HepG2 (cell line): Measurements from ENCODE around the gene LEPR. TPM values are rescaled to one million over a fixed set of nuclear protein-coding genes. Genes with fewer than 3 reads are reported as not detected.

Source experiments
- AGO2 ChIP-seq: fragments of 200-400 bp; formaldehyde crosslinking; optimal IDR thresholded peaks from 2 replicates; pipeline ENCODE3; 2017; ENCODE audit warnings: mild to moderate bottlenecking, low read depth, low read length, moderate library complexity
- CENPT ChIP-seq: sonication (generic); formaldehyde crosslinking; IDR thresholded peaks from 2 replicates; pipeline ENCODE4 v1.8.0; 2022; ENCODE audit warnings: low read depth, mild to moderate bottlenecking, moderate library complexity, missing genetic modification reagents
- HMG20A ChIP-seq: IDR thresholded peaks from 2 replicates; pipeline ENCODE4 v1.6.1; 2016; ENCODE audit warnings: borderline replicate concordance
- HMGA1 ChIP-seq: sonication (generic); formaldehyde crosslinking; conservative IDR thresholded peaks from 2 replicates; pipeline ENCODE4 v1.4.0; 2020; ENCODE audit warnings: missing genetic modification reagents
- MAFF ChIP-seq: IDR thresholded peaks from 2 replicates; pipeline ENCODE4 v1.6.1; 2011; ENCODE audit warnings: low read depth, low read length, improper control_type of control experiment
- MAFG ChIP-seq: sonication (generic); formaldehyde crosslinking; IDR thresholded peaks from 2 replicates; pipeline ENCODE4 v1.5.1; 2020; ENCODE audit warnings: mild to moderate bottlenecking, missing genetic modification reagents
- MEIS1 ChIP-seq: sonication (generic); formaldehyde crosslinking; IDR thresholded peaks from 2 replicates; pipeline ENCODE4 v1.9.0; 2021; ENCODE audit warnings: mild to moderate bottlenecking, missing genetic modification reagents, moderate library complexity, borderline replicate concordance
- PAX8 ChIP-seq: sonication (generic); formaldehyde crosslinking; IDR thresholded peaks from 2 replicates; pipeline ENCODE4 v1.8.0; 2022; ENCODE audit warnings: mild to moderate bottlenecking, missing genetic modification reagents, borderline replicate concordance
- RARA ChIP-seq: IDR thresholded peaks from 2 replicates; pipeline ENCODE4 v1.6.1; 2016; ENCODE audit warnings: missing genetic modification reagents, missing compliant biosample characterization
- RBM39 ChIP-seq: fragments of 200-400 bp; formaldehyde crosslinking; IDR thresholded peaks from one replicate; pipeline ENCODE4 v1.6.1; 2018; ENCODE audit warnings: antibody characterized with exemption, mild to moderate bottlenecking, low read depth, low read length; ENCODE audit not compliant: poor library complexity, severe bottlenecking
- SATB2 ChIP-seq: sonication (generic); formaldehyde crosslinking; IDR thresholded peaks from 2 replicates; pipeline ENCODE4 v1.5.0; 2020; ENCODE audit warnings: missing genetic modification reagents
- TEAD3 ChIP-seq: optimal IDR thresholded peaks from 2 replicates; pipeline ENCODE3; 2016; ENCODE audit warnings: borderline replicate concordance
- ZBTB21 ChIP-seq: sonication (generic); formaldehyde crosslinking; IDR thresholded peaks from 2 replicates; pipeline ENCODE4 v1.4.0; 2020; ENCODE audit warnings: missing genetic modification reagents
- ZFYVE20 ChIP-seq: sonication (generic); formaldehyde crosslinking; IDR thresholded peaks from 2 replicates; pipeline ENCODE4 v1.8.0; 2023; ENCODE audit warnings: low read depth, mild to moderate bottlenecking, moderate library complexity, missing genetic modification reagents, borderline replicate concordance
- ZNF205 ChIP-seq: IDR thresholded peaks from 2 replicates; pipeline ENCODE4 v1.6.1; 2018; ENCODE audit warnings: missing biosample characterization, missing genetic modification reagents
- ZNF337 ChIP-seq: sonication (generic); formaldehyde crosslinking; IDR thresholded peaks from 2 replicates; pipeline ENCODE4 v1.5.1; 2020; ENCODE audit warnings: missing genetic modification reagents, low read depth, mild to moderate bottlenecking, borderline replicate concordance
- ZNF34 ChIP-seq: sonication (generic); formaldehyde crosslinking; IDR thresholded peaks from 2 replicates; pipeline ENCODE4 v1.4.0; 2020; ENCODE audit warnings: mild to moderate bottlenecking, missing genetic modification reagents, borderline replicate concordance
- ZNF672 ChIP-seq: sonication (generic); formaldehyde crosslinking; IDR thresholded peaks from 2 replicates; pipeline ENCODE4 v1.8.1; 2022; ENCODE audit warnings: missing genetic modification reagents
- ZNF776 ChIP-seq: sonication (generic); formaldehyde crosslinking; IDR thresholded peaks from 2 replicates; pipeline ENCODE4 v1.4.0; 2020; ENCODE audit warnings: mild to moderate bottlenecking, missing genetic modification reagents
- polyA plus RNA-seq, 8 experiments: library from polyadenylated mRNA; depleted of rRNA in 3 of 8; stranded (reverse) in 7 of 8; unstranded in 1 of 8; fragments of >200 nt; fragmentation: Illumina TruSeq in 4 of 8; extraction: Trizol in 4 of 8; gene quantifications; 2 replicates each; pipeline versions ENCODE4 v1.2.1 to v1.2.3, GENCODE V29; 2011 to 2016; ENCODE audit warnings: low read depth in 4 of 8, missing spikeins in 1 of 8, mixed read lengths in 1 of 8; ENCODE audit not compliant: insufficient read depth in 1 of 8
- total RNA-seq, 5 experiments: library from RNA; depleted of rRNA; stranded (reverse); fragments of >200 nt; fragmentation: Illumina TruSeq; extraction: Trizol; gene quantifications; 2 replicates each; pipeline ENCODE4 v1.2.3, GENCODE V29; 2016; ENCODE audit warnings: low read depth in 1 of 5
- TF ChIP-seq, protein P1 (sequence below): sonication (generic); formaldehyde crosslinking; IDR thresholded peaks from 2 replicates; pipeline ENCODE4 v1.5.0; 2020; ENCODE audit warnings: mild to moderate bottlenecking, missing genetic modification reagents, borderline replicate concordance
- TF ChIP-seq, protein P2 (sequence below): IDR thresholded peaks from 2 replicates; pipeline ENCODE4 v1.6.1; 2016; ENCODE audit warnings: low read depth, control low read depth
- TF ChIP-seq, protein P3 (sequence below): sonication (generic); formaldehyde crosslinking; IDR thresholded peaks from 2 replicates; pipeline ENCODE4 v1.8.1; 2023; ENCODE audit warnings: missing genetic modification reagents, mild to moderate bottlenecking, borderline replicate concordance
- TF ChIP-seq, protein P4 (sequence below): sonication (generic); formaldehyde crosslinking; IDR thresholded peaks from 2 replicates; pipeline ENCODE4 v1.4.0; 2020; ENCODE audit warnings: missing genetic modification reagents, borderline replicate concordance

Gene LEPR
- total and polyA plus RNA-seq, 2 of the 13 experiments (the other 11 are each of a cell fraction or from before 2014, with no cell fraction given): 0.60 to 1.7 TPM

DNA sequence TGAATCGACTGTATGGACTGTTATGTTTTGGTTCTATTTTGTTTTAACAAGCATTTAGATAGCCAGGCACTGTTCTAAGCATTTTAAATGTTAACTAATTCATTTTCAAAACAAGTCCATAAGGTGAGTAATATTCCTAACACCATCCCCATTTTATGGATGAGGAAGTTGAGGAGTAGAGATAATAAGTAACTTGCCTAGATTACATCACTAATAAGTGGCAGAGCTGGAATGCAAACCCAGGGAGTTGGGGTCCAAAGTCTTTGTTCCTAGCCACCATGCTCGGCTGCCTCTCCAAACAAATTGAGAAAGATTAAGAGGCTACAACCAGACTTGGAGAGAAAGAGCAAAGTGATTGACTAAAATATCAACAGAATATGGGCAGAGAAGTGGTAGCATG is 12.6 kb upstream of the LEPR start (continued):
- TF ChIP-seq, protein P1, sequence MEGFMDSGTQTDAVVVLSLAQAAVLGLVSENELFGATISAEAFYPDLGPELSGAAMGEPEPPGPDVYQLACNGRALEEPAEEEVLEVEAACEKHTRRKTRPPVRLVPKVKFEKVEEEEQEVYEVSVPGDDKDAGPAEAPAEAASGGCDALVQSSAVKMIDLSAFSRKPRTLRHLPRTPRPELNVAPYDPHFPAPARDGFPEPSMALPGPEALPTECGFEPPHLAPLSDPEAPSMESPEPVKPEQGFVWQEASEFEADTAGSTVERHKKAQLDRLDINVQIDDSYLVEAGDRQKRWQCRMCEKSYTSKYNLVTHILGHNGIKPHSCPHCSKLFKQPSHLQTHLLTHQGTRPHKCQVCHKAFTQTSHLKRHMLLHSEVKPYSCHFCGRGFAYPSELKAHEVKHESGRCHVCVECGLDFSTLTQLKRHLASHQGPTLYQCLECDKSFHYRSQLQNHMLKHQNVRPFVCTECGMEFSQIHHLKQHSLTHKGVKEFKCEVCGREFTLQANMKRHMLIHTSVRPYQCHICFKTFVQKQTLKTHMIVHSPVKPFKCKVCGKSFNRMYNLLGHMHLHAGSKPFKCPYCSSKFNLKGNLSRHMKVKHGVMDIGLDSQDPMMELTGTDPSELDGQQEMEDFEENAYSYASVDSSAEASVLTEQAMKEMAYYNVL: no peak
- TF ChIP-seq MAFF (no peak), AGO2 (no peak), SATB2 (no peak), PAX8 (CRISPR knock-in tag) (no peak), HMGA1 (CRISPR knock-in tag) (no peak), ZNF672 (CRISPR knock-in tag) (no peak), ZNF34 (CRISPR knock-in tag) (no peak), HMG20A (CRISPR knock-in tag) (no peak), TEAD3 (CRISPR knock-in tag) (peak; percentile 79), MAFG (no peak), ZNF337 (no peak), MEIS1 (CRISPR knock-in tag) (no peak), ZBTB21 (no peak), ZNF205 (CRISPR knock-in tag) (no peak), ZFYVE20 (CRISPR knock-in tag) (no peak), RARA (no peak), RBM39 (no peak), CENPT (CRISPR knock-in tag) (no peak), ZNF776 (no peak)
- TF ChIP-seq, protein P2, sequence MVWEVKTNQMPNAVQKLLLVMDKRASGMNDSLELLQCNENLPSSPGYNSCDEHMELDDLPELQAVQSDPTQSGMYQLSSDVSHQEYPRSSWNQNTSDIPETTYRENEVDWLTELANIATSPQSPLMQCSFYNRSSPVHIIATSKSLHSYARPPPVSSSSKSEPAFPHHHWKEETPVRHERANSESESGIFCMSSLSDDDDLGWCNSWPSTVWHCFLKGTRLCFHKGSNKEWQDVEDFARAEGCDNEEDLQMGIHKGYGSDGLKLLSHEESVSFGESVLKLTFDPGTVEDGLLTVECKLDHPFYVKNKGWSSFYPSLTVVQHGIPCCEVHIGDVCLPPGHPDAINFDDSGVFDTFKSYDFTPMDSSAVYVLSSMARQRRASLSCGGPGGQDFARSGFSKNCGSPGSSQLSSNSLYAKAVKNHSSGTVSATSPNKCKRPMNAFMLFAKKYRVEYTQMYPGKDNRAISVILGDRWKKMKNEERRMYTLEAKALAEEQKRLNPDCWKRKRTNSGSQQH (CRISPR knock-in tag): no peak
- TF ChIP-seq, protein P3, sequence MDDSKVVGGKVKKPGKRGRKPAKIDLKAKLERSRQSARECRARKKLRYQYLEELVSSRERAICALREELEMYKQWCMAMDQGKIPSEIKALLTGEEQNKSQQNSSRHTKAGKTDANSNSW (CRISPR knock-in tag): no peak
- TF ChIP-seq, protein P4, sequence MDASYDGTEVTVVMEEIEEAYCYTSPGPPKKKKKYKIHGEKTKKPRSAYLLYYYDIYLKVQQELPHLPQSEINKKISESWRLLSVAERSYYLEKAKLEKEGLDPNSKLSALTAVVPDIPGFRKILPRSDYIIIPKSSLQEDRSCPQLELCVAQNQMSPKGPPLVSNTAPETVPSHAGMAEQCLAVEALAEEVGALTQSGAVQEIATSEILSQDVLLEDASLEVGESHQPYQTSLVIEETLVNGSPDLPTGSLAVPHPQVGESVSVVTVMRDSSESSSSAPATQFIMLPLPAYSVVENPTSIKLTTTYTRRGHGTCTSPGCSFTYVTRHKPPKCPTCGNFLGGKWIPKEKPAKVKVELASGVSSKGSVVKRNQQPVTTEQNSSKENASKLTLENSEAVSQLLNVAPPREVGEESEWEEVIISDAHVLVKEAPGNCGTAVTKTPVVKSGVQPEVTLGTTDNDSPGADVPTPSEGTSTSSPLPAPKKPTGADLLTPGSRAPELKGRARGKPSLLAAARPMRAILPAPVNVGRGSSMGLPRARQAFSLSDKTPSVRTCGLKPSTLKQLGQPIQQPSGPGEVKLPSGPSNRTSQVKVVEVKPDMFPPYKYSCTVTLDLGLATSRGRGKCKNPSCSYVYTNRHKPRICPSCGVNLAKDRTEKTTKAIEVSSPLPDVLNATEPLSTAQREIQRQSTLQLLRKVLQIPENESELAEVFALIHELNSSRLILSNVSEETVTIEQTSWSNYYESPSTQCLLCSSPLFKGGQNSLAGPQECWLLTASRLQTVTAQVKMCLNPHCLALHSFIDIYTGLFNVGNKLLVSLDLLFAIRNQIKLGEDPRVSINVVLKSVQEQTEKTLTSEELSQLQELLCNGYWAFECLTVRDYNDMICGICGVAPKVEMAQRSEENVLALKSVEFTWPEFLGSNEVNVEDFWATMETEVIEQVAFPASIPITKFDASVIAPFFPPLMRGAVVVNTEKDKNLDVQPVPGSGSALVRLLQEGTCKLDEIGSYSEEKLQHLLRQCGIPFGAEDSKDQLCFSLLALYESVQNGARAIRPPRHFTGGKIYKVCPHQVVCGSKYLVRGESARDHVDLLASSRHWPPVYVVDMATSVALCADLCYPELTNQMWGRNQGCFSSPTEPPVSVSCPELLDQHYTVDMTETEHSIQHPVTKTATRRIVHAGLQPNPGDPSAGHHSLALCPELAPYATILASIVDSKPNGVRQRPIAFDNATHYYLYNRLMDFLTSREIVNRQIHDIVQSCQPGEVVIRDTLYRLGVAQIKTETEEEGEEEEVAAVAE: no peak
